Left renal pelvis (tissue), 4 donors: ENCODE data around the gene BTRC. TPM values are rescaled to one million over a fixed set of nuclear protein-coding genes. Genes with fewer than 3 reads are reported as not detected.

ENCODE experiments used
- DNase-seq, 4 donors: peaks; one replicate each; pipeline ENCODE4 v3.0.0-alpha.2; 2013; ENCODE audit warnings: low read depth in 4 of 4, low spot score in 3 of 4
- polyA plus RNA-seq, 4 donors: library from polyadenylated mRNA; unstranded; fragments of 120-200 nt; gene quantifications; one replicate each; pipeline ENCODE4 v1.2.1, GENCODE V29; 2013; ENCODE audit not compliant: insufficient read length in 4 of 4

The BTRC gene
- polyA plus RNA-seq, 4 donors: 24.9 to 29.0 (median 26.6) TPM

GRCh38 chr10:101468159-101468558 is 114.2 kb downstream of the BTRC start:
- DNase-seq: no peak

- DNase-seq: no peak
These were observed 122.4 kb downstream of the BTRC start for GRCh38 chr10:101476383-101476782.

GRCh38 chr10:101478956-101479355 is 125.0 kb downstream of the BTRC start:
- no peak for DNase-seq

- DNase-seq: no peak
These were observed 127.3 kb downstream of the BTRC start for GRCh38 chr10:101481256-101481655.

GRCh38 chr10:101482568-101482967 is 128.6 kb downstream of the BTRC start:
- no peak for DNase-seq

- no peak for DNase-seq
These were observed 130.3 kb downstream of the BTRC start for GRCh38 chr10:101484175-101484745.

GRCh38 chr10:101485207-101485606 is 131.2 kb downstream of the BTRC start:
- no peak for DNase-seq

- DNase-seq: no peak
These were observed 132.0 kb downstream of the BTRC start for GRCh38 chr10:101485681-101486554.

- DNase-seq: no peak
These were observed 133.4 kb downstream of the BTRC start for GRCh38 chr10:101487399-101487798.

GRCh38 chr10:101489355-101489754 is 135.4 kb downstream of the BTRC start:
- no peak for DNase-seq

GRCh38 chr10:101490026-101490425 is 136.1 kb downstream of the BTRC start:
- no peak for DNase-seq

- DNase-seq: no peak
These were observed 138.2 kb downstream of the BTRC start for GRCh38 chr10:101492205-101492604.

GRCh38 chr10:101492814-101493213 is 138.8 kb downstream of the BTRC start:
- no peak for DNase-seq

- no peak for DNase-seq
These were observed 139.3 kb downstream of the BTRC start for GRCh38 chr10:101493249-101493648.

- DNase-seq: no peak
These were observed 139.9 kb downstream of the BTRC start for GRCh38 chr10:101493782-101494281.

- DNase-seq: no peak
These were observed 140.7 kb downstream of the BTRC start for GRCh38 chr10:101494650-101495049.

GRCh38 chr10:101495324-101495925 is 141.5 kb downstream of the BTRC start:
- DNase-seq: no peak

GRCh38 chr10:101504438-101504837 is 150.5 kb downstream of the BTRC start:
- no peak for DNase-seq

- DNase-seq: no peak
These were observed 153.1 kb downstream of the BTRC start for GRCh38 chr10:101506829-101507661.

GRCh38 chr10:101507828-101508227 is 153.9 kb downstream of the BTRC start:
- no peak for DNase-seq

- DNase-seq: no peak
These were observed 158.0 kb downstream of the BTRC start for GRCh38 chr10:101511938-101512337.
